Erythroblast (primary cell): Measurements from ENCODE around the gene GUK1.

Source experiments
- GATA1 ChIP-seq: IDR thresholded peaks from 2 replicates; pipeline ENCODE4 v1.6.1; 2011; ENCODE audit warnings: low read depth, mild to moderate bottlenecking, control low read depth, low read length, moderate library complexity
- POLR2A ChIP-seq: IDR thresholded peaks from 2 replicates; pipeline ENCODE4 v1.6.1; 2011; ENCODE audit warnings: mild to moderate bottlenecking, low read length

GRCh38 chr1:228150461-228151179, 10.5 kb downstream of the GUK1 start:
- no peak for TF ChIP-seq POLR2A
- no peak for TF ChIP-seq GATA1
